D721Med (cell line): ENCODE measurements around the gene HIGD1A.

Experiments
- DNase-seq: peaks from one replicate; pipeline ENCODE4 v3.0.0; 2011; ENCODE audit warnings: low spot score; ENCODE audit not compliant: insufficient read length
- FAIRE-seq: peaks from 2 replicates; lab custom pipeline; 2011; peaks lifted over from hg19 to GRCh38; lab: Jason Lieb, UNC
- CTCF ChIP-seq: IDR thresholded peaks from 2 replicates; pipeline ENCODE4 v1.5.1; 2012; ENCODE audit warnings: mild to moderate bottlenecking, control low read depth; ENCODE audit not compliant: insufficient read depth; ENCODE audit errors: missing control alignments

Gene HIGD1A

GRCh38 chr3:42780892-42781700, 23.2 kb downstream of the HIGD1A start:
- DNase-seq (peak; percentile 34), FAIRE-seq (peak; percentile 86)
- peak; percentile 62 for TF ChIP-seq CTCF

GRCh38 chr3:42780398-42780797, 23.9 kb downstream of the HIGD1A start:
- FAIRE-seq (no peak), DNase-seq (no peak)
- TF ChIP-seq CTCF, result no peak

- DNase-seq (no peak), FAIRE-seq (no peak)
- no peak for TF ChIP-seq CTCF
Observed at GRCh38 chr3:42778644-42779043, 25.6 kb downstream of the HIGD1A start.

GRCh38 chr3:42773409-42773751, 30.9 kb downstream of the HIGD1A start:
- TF ChIP-seq CTCF, result no peak
- no peak for FAIRE-seq

GRCh38 chr3:42772670-42773408, 31.5 kb downstream of the HIGD1A start, which contains the start of gene CCDC13:
CCDC13 (minus strand) TSS chr3:42773253; CDS start chr3:42758345, 14,908 bp downstream.
- TF ChIP-seq CTCF, result no peak
- DNase-seq (peak; percentile 85), FAIRE-seq (no peak)

More at GRCh38 chr3:42773409-42773751, 30.9 kb downstream of the HIGD1A start:
- DNase-seq, result no peak

- no peak for FAIRE-seq
- no peak for TF ChIP-seq CTCF
Observed at GRCh38 chr3:42771271-42771670, 33.0 kb downstream of the HIGD1A start.

More at GRCh38 chr3:42771271-42771670, 33.0 kb downstream of the HIGD1A start:
- DNase-seq, result no peak
